Body of pancreas (tissue), 4 donors: ENCODE measurements around the gene CYB561.

Source experiments
- CTCF ChIP-seq, 7 experiments: fragments of 450-650 bp in 4 of 7; fragments of 200-600 bp in 3 of 7; sonication (generic) in 3 of 7; IDR thresholded peaks; one replicate each; pipeline ENCODE4 v1.5.1; 2016 to 2019; ENCODE audit warnings: antibody characterized with exemption in 7 of 7
- POLR2A ChIP-seq, 3 donors: fragments of 450-650 bp; IDR thresholded peaks; one replicate each; pipeline ENCODE4 v1.6.1; 2016; ENCODE audit warnings: antibody characterized with exemption in 3 of 3, mild to moderate bottlenecking in 2 of 3

GRCh38 chr17:63447471-63448009 is 1.4 kb upstream of the CYB561 start:
- TF ChIP-seq POLR2A (IDR thresholded peaks at IDR 0.05) (no peak), CTCF (IDR thresholded peaks at IDR 0.05) (no peak)
